ENCODE measurements around the gene CD59. TPM values are rescaled to one million over a fixed set of nuclear protein-coding genes. Genes with fewer than 3 reads are reported as not detected.

The CD59 gene
- total and polyA plus RNA-seq, 10 of the 15 experiments (the other 5 are each of a cell fraction or from before 2014, with no cell fraction given): 55.5 to 256 (median 181) TPM

- no peak for TF ChIP-seq ZNF592 (IDR thresholded peaks at IDR 0.05)
- TF ChIP-seq EZH2 (IDR thresholded peaks at IDR 0.05; ENCODE audit: borderline replicate concordance, control insufficient read depth, low read depth, low read length): no peak
- no peak for TF ChIP-seq IRF3 (IDR thresholded peaks at IDR 0.05)
These were observed 62.0 kb downstream of the CD59 start (continued) for GRCh38 chr11:33674035-33674814.

- WGBS (ENCODE audit: insufficient coverage, insufficient replicate concordance, low lambda C conversion rate, missing lambda C conversion rate): 74% methylated on average over 4 of the region's 4 CpGs
- POLR2A ChIA-PET: no interaction called here
- TF ChIP-seq E2F8 (IDR thresholded peaks at IDR 0.05; ENCODE audit: low read depth, partially characterized antibody) (no peak), RB1 (IDR thresholded peaks at IDR 0.05; ENCODE audit: borderline replicate concordance) (no peak), CREB1 (IDR thresholded peaks at IDR 0.05; ENCODE audit: low read depth) (peak; percentile 66; the same call in 1 of the 2 replicates), STAT3 (IDR thresholded peaks at IDR 0.05; ENCODE audit: low read depth, low read length) (no peak), TAF1 (IDR thresholded peaks at IDR 0.05; ENCODE audit: borderline replicate concordance, low read depth, low read length) (no peak), FOXM1 (IDR thresholded peaks at IDR 0.05; ENCODE audit: low read depth, low read length) (no peak), ZBTB33 (IDR thresholded peaks at IDR 0.05) (no peak)
These were observed 64.0 kb downstream of the CD59 start for GRCh38 chr11:33672273-33672672.

More at GRCh38 chr11:33672273-33672672, 64.0 kb downstream of the CD59 start:
- BruUV-seq (replicated peaks): no TSS peak
- no peak overlapping the region for H2AFZ ChIP-seq (ENCODE audit: control insufficient read depth, low read depth, low read length)
- H3K79me2 ChIP-seq (ENCODE audit: control insufficient read depth, insufficient read depth, low read length): no peaks in the 10 kb centered on the region
- CTCF ChIA-PET: no interaction called here
- no peaks in the 10 kb centered on the region for H3K36me3 ChIP-seq (ENCODE audit: control insufficient read depth in 2 of 2, insufficient read depth in 2 of 2, low read length in 1 of 2)
- no peak overlapping the region for H3K4me2 ChIP-seq (ENCODE audit: control insufficient read depth, insufficient read depth)
- no peak overlapping the region for H3K9ac ChIP-seq (ENCODE audit: control insufficient read depth, insufficient read depth, low read length)
- intact Hi-C loops (cut with micrococcal nuclease; ENCODE audit: unreplicated experiment) (no loop called here), in situ Hi-C loops (cut with MboI) (no loop called here)
- FAIRE-seq (no peak), DNase-seq (ENCODE audit: low read depth, low spot score) (no peak), ATAC-seq (peak; percentile 45; the same call in 2 of the 3 replicates)
- no peak overlapping the region for H3K27ac ChIP-seq (ENCODE audit: control insufficient read depth, insufficient read depth)
- no peak overlapping the region for H3K4me3 ChIP-seq
- RAD21 ChIA-PET (ENCODE audit: unreplicated experiment): no interaction called here
- no peaks in the 10 kb centered on the region for H4K20me1 ChIP-seq (ENCODE audit: control insufficient read depth, insufficient read depth)
- no peaks in the 10 kb centered on the region; the same call in 2 of the 3 replicates for H3K9me3 ChIP-seq (replicated peaks; ENCODE audit: control insufficient read depth, insufficient read depth, low read length)
- H3K4me1 ChIP-seq (ENCODE audit: control insufficient read depth, insufficient read depth, low read length): peaks cover 4% of the 10 kb centered on the region
- SMC1A ChIA-PET (ENCODE audit: uncharacterized antibody, unreplicated experiment): no interaction called here
- H3K27me3 ChIP-seq (replicated peaks in 1 of 2; ENCODE audit: control insufficient read depth in 2 of 2, insufficient read depth in 2 of 2, low read length in 1 of 2): no peaks in the 10 kb centered on the region
